Measurements from ENCODE around the gene TBC1D21.

Gene TBC1D21

GRCh38 chr15:73862276-73862675, 11.1 kb upstream of the TBC1D21 start:
- Histone ChIP-seq H4K20me1 (ENCODE audit: insufficient read depth, low read length) (no peaks in the 10 kb centered on the region), H3K4me1 (ENCODE audit: insufficient read depth, low read length, severe bottlenecking) (no peaks in the 10 kb centered on the region), H3F3A (ENCODE audit: insufficient read depth, low read length) (no peaks in the 10 kb centered on the region), H3K27ac (ENCODE audit: low read depth, low read length, poor library complexity, severe bottlenecking) (no peak overlapping the region), H3K9me3 (ENCODE audit: low read length) (0 out of 2 replicates have a peak, but pooled peaks cover 2% of the 10 kb centered on the region), H3K36me3 (ENCODE audit: insufficient read depth, low read length) (no peaks in the 10 kb centered on the region), H3K4me3 (ENCODE audit: low read depth, low read length, poor library complexity, severe bottlenecking) (no peak overlapping the region), H3K79me2 (ENCODE audit: insufficient read depth, low read length) (no peaks in the 10 kb centered on the region), H3K9me2 (ENCODE audit: low read depth, low read length) (no peaks in the 10 kb centered on the region), H3K9ac (ENCODE audit: low read length) (no peak overlapping the region), H2AFZ (ENCODE audit: low read length) (no peak overlapping the region), H3K4me2 (ENCODE audit: low read length) (no peak overlapping the region), H3K27me3 (ENCODE audit: insufficient read depth, low read length) (no peaks in the 10 kb centered on the region)
- TF ChIP-seq EZH2 (IDR thresholded peaks at IDR 0.05; ENCODE audit: borderline replicate concordance, low read length) (no peak), CTCF (IDR thresholded peaks at IDR 0.05; ENCODE audit: low read length) (no peak)

- H3K36me3 ChIP-seq (ENCODE audit: insufficient read depth, low read length) = no peaks in the 10 kb centered on the region
- H3K27ac ChIP-seq (ENCODE audit: low read depth, low read length, poor library complexity, severe bottlenecking) = no peak overlapping the region
- no peaks in the 10 kb centered on the region for H3K9me2 ChIP-seq (ENCODE audit: low read depth, low read length)
- H4K20me1 ChIP-seq (ENCODE audit: insufficient read depth, low read length) = no peaks in the 10 kb centered on the region
- H3K9ac ChIP-seq (ENCODE audit: low read length) = no peak overlapping the region
- no peak overlapping the region for H3K4me3 ChIP-seq (ENCODE audit: low read depth, low read length, poor library complexity, severe bottlenecking)
- no peak for TF ChIP-seq CTCF (IDR thresholded peaks at IDR 0.05; ENCODE audit: low read length)
- TF ChIP-seq EZH2 (IDR thresholded peaks at IDR 0.05; ENCODE audit: borderline replicate concordance, low read length) = no peak
- no peak overlapping the region for H3K4me2 ChIP-seq (ENCODE audit: low read length)
- H3K4me1 ChIP-seq (ENCODE audit: insufficient read depth, low read length, severe bottlenecking) = no peaks in the 10 kb centered on the region
- H2AFZ ChIP-seq (ENCODE audit: low read length) = no peak overlapping the region
- H3K27me3 ChIP-seq (ENCODE audit: insufficient read depth, low read length) = no peaks in the 10 kb centered on the region
- H3F3A ChIP-seq (ENCODE audit: insufficient read depth, low read length) = no peaks in the 10 kb centered on the region
- no peaks in the 10 kb centered on the region for H3K79me2 ChIP-seq (ENCODE audit: insufficient read depth, low read length)
- 0 out of 2 replicates have a peak, but pooled peaks cover 2% of the 10 kb centered on the region for H3K9me3 ChIP-seq (ENCODE audit: low read length)
Measured at GRCh38 chr15:73865379-73865778, 8.0 kb upstream of the TBC1D21 start.

- Histone ChIP-seq H4K20me1 (ENCODE audit: insufficient read depth, low read length) (no peaks in the 10 kb centered on the region), H3K4me1 (ENCODE audit: insufficient read depth, low read length, severe bottlenecking) (no peaks in the 10 kb centered on the region), H3K4me2 (ENCODE audit: low read length) (no peak overlapping the region), H2AFZ (ENCODE audit: low read length) (no peak overlapping the region), H3F3A (ENCODE audit: insufficient read depth, low read length) (no peaks in the 10 kb centered on the region), H3K36me3 (ENCODE audit: insufficient read depth, low read length) (no peaks in the 10 kb centered on the region), H3K4me3 (ENCODE audit: low read depth, low read length, poor library complexity, severe bottlenecking) (no peak overlapping the region), H3K9me3 (ENCODE audit: low read length) (0 out of 2 replicates have a peak, but pooled peaks cover 2% of the 10 kb centered on the region), H3K9ac (ENCODE audit: low read length) (no peak overlapping the region), H3K79me2 (ENCODE audit: insufficient read depth, low read length) (no peaks in the 10 kb centered on the region), H3K27ac (ENCODE audit: low read depth, low read length, poor library complexity, severe bottlenecking) (no peak overlapping the region), H3K27me3 (ENCODE audit: insufficient read depth, low read length) (no peaks in the 10 kb centered on the region), H3K9me2 (ENCODE audit: low read depth, low read length) (no peaks in the 10 kb centered on the region)
- no peak for TF ChIP-seq EZH2 (IDR thresholded peaks at IDR 0.05; ENCODE audit: borderline replicate concordance, low read length)
- no peak for TF ChIP-seq CTCF (IDR thresholded peaks at IDR 0.05; ENCODE audit: low read length)
Measured at GRCh38 chr15:73865904-73866303, 7.5 kb upstream of the TBC1D21 start.

Measured in OCI-LY1 (cell line).